SK-N-MC (cell line): Measurements from ENCODE around the gene TOM1L1.

ENCODE experiments used
- EZH2 ChIP-seq: fragments of 200-600 bp; sonication (generic); IDR thresholded peaks from one replicate; pipeline ENCODE4 v1.6.1; 2017; ENCODE audit warnings: antibody characterized with exemption
- FOXP2 ChIP-seq: optimal IDR thresholded peaks from 2 replicates; pipeline ENCODE3; 2011; ENCODE audit warnings: mild to moderate bottlenecking, moderate library complexity; ENCODE audit not compliant: insufficient read depth; ENCODE audit errors: extremely low read length, control extremely low read depth
- POLR2AphosphoS5 ChIP-seq: IDR thresholded peaks from 2 replicates; pipeline ENCODE4 v1.6.1; 2012; ENCODE audit warnings: mild to moderate bottlenecking, low read depth, low read length, borderline replicate concordance

- no peak for TF ChIP-seq EZH2
- TF ChIP-seq POLR2AphosphoS5: no peak
- no peak for TF ChIP-seq FOXP2
Observed at GRCh38 chr17:54899201-54899600, 1.5 kb upstream of the TOM1L1 start.
